CD4-positive, alpha-beta T cell (primary cell): ENCODE data around the gene TRIP11. TPM values are rescaled to one million over a fixed set of nuclear protein-coding genes. Genes with fewer than 3 reads are reported as not detected.

Experiments used
- ATAC-seq: fragments of 200-7000 bp; cut with Tn5 transposase; one replicate; pipeline ENCODE4 v1.10.0; 2022; ENCODE audit warnings: mild to moderate bottlenecking; ENCODE audit not compliant: poor library complexity
- CTCF ChIA-PET: fragments of 350-600 bp; sonication (Branson Sonifier 250); formaldehyde crosslinking; loops from one replicate; lab custom pipeline; 2021; ENCODE audit warnings: antibody characterized with exemption, inconsistent platforms; lab: Charles Lee
- POLR2A ChIA-PET: fragments of 350-600 bp; sonication (Branson Sonifier 250); formaldehyde crosslinking; loops from one replicate; lab custom pipeline; 2021; ENCODE audit warnings: antibody characterized with exemption, inconsistent platforms; lab: Charles Lee
- DNase-seq, 14 experiments: peaks; one replicate each; pipeline ENCODE4 v3.0.0-alpha.2; 2013 to 2020; ENCODE audit warnings: mixed read lengths in 2 of 14
- H3K27ac ChIP-seq, 2 donors: one replicate each; pipeline versions ENCODE4 v1.5.1 to v1.7.0; 2013; ENCODE audit warnings: low read length in 2 of 2, low read depth in 1 of 2, mild to moderate bottlenecking in 1 of 2
- H3K27me3 ChIP-seq, 2 experiments: 1 replicate in 1 of 2; 2 replicates in 1 of 2; pipeline versions ENCODE4 v1.6.1 to v1.7.0; 2013; ENCODE audit warnings: low read length in 2 of 2, control low read depth in 1 of 2, mild to moderate bottlenecking in 1 of 2, moderate library complexity in 1 of 2; ENCODE audit not compliant: insufficient read depth in 2 of 2, control insufficient read depth in 1 of 2
- H3K36me3 ChIP-seq: one replicate; pipeline ENCODE4 v1.6.1; 2013; ENCODE audit warnings: low read length, control low read depth; ENCODE audit not compliant: insufficient read depth
- H3K4me1 ChIP-seq: one replicate; pipeline ENCODE4 v1.6.1; 2013; ENCODE audit warnings: low read length, control low read depth; ENCODE audit not compliant: insufficient read depth
- H3K4me3 ChIP-seq: one replicate; pipeline ENCODE4 v1.5.1; 2013; ENCODE audit warnings: mild to moderate bottlenecking, low read length, moderate library complexity
- H3K9me3 ChIP-seq, 2 experiments: 1 replicate in 1 of 2; 2 replicates in 1 of 2; pipeline versions ENCODE4 v1.6.1 to v1.7.0; 2013; ENCODE audit warnings: low read length in 2 of 2, mild to moderate bottlenecking in 2 of 2, control low read depth in 1 of 2, moderate library complexity in 1 of 2; ENCODE audit not compliant: control insufficient read depth in 1 of 2, insufficient read depth in 1 of 2
- H3K27ac Mint-ChIP-seq: one replicate; pipeline ENCODE4 v1.8.0; 2020; ENCODE audit warnings: mixed read lengths
- H3K27me3 Mint-ChIP-seq: one replicate; pipeline ENCODE4 v1.8.0; 2021; ENCODE audit warnings: mixed read lengths
- H3K36me3 Mint-ChIP-seq: one replicate; pipeline ENCODE4 v1.8.0; 2021; ENCODE audit warnings: low read depth, mixed read lengths
- H3K4me1 Mint-ChIP-seq: one replicate; pipeline ENCODE4 v1.8.0; 2021; ENCODE audit warnings: low read depth, mixed read lengths
- H3K4me3 Mint-ChIP-seq: one replicate; pipeline ENCODE4 v1.8.0; 2020; ENCODE audit warnings: mild to moderate bottlenecking, mixed read lengths
- H3K9me3 Mint-ChIP-seq: one replicate; pipeline ENCODE4 v1.8.0; 2020; ENCODE audit warnings: mixed read lengths
- intact Hi-C, 2 experiments: fragments of 100-400 bp; cut with DNase I in 1 of 2; cut with micrococcal nuclease in 1 of 2; formaldehyde crosslinking; loops; one replicate each; pipeline versions ENCODE4 v1.15.1 to v1.9.0; 2023 to 2025; cut with DNase I, micrococcal nuclease
- total RNA-seq, 174 experiments: library from RNA in 2 of 174; stranded (reverse) in 2 of 174; gene quantifications; one replicate each; pipeline ENCODE4 v1.2.3 and lab custom pipeline; 2021 to 2026
- TF ChIP-seq, protein P1 (sequence below): fragments of 200-600 bp; IDR thresholded peaks from one replicate; pipeline ENCODE4 v1.8.0; 2022; ENCODE audit warnings: antibody characterized with exemption, mild to moderate bottlenecking

TRIP11 gene
- total RNA-seq, 2 experiments from 2014 or later, result 30.0 to 31.2 TPM

DNA sequence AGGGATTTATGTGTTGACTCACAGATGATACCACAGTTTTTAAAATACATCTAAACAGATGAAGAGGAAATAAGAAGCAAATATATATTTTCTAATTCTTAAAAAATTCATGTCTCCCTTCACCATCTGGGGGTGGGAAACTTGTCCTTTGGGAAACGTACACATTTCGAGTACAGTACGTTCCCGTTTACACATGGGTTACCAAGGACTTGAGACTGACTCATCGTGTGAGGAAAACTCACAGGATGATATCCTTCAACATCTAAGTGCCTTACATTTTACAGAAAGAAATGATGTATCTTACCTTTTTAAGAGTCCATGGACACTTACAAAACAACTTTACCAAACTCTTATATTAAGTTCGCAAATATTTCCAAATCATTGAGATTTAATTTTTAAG lies 76.4 kb downstream of the TRIP11 start:
- Histone ChIP-seq H3K9me3 (no peaks in the 10 kb centered on the region), H3K36me3 (no peaks in the 10 kb centered on the region), H3K4me3 (no peak overlapping the region), H3K27me3 (no peaks in the 10 kb centered on the region), H3K4me1 (no peaks in the 10 kb centered on the region), H3K27ac (no peak overlapping the region)
- intact Hi-C loops, result no loop called here
- Mint-ChIP-seq H3K27me3 (no peaks in the 10 kb centered on the region), H3K4me1 (peaks cover 5% of the 10 kb centered on the region), H3K27ac (no peak overlapping the region), H3K9me3 (no peaks in the 10 kb centered on the region), H3K4me3 (no peak overlapping the region), H3K36me3 (peaks cover 14% of the 10 kb centered on the region)
- ChIA-PET CTCF (no interaction called here), POLR2A (no interaction called here)
- TF ChIP-seq, protein P1, sequence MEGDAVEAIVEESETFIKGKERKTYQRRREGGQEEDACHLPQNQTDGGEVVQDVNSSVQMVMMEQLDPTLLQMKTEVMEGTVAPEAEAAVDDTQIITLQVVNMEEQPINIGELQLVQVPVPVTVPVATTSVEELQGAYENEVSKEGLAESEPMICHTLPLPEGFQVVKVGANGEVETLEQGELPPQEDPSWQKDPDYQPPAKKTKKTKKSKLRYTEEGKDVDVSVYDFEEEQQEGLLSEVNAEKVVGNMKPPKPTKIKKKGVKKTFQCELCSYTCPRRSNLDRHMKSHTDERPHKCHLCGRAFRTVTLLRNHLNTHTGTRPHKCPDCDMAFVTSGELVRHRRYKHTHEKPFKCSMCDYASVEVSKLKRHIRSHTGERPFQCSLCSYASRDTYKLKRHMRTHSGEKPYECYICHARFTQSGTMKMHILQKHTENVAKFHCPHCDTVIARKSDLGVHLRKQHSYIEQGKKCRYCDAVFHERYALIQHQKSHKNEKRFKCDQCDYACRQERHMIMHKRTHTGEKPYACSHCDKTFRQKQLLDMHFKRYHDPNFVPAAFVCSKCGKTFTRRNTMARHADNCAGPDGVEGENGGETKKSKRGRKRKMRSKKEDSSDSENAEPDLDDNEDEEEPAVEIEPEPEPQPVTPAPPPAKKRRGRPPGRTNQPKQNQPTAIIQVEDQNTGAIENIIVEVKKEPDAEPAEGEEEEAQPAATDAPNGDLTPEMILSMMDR, result no peak
- DNase-seq (no peak), ATAC-seq (no peak)

DNA sequence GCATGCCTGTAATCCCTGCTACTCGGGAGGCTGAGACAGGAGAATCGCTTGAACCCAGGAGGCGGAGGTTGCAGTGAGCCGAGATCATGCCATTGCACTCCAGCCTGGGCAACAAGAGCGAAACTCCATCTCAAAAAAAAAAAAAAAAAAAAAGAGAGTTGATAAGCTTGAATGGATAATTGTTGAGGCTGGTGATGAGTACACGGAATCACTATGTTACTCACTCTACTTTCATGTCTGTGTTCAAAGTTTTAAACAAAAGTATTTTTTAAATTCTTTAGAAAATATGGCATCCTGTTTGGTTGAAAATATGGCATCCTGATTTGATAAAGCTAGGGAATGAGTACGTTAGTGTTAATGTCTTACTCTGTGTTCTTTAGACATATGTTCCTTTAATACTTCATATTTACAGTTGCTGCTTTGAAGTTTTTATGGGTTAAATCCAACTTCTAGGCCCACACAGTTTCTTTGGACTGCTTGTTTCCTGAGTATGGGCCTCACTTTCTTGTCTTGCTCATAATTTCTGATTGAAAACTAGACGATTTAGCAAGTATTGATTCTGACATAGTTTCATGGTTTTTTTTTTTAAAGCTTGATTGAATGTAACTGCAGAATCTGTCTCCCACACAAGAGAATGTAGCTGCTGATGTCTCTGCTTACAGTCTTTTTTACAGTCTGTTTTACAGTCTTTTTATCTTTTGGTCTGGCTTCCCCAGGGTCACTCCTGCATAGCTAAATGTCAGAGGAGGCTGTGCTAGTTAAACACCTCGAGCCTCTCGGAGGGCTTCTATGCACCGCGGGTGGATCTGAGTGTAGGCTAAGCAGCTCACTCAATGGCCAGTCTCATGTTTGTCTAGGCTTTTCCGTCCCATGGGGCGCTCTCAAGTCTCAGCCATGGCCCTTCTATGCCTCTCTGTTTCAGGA lies 78.3 kb downstream of the TRIP11 start:
- POLR2A ChIA-PET, result no interaction called here
- H3K27ac Mint-ChIP-seq, result no peak overlapping the region

DNA sequence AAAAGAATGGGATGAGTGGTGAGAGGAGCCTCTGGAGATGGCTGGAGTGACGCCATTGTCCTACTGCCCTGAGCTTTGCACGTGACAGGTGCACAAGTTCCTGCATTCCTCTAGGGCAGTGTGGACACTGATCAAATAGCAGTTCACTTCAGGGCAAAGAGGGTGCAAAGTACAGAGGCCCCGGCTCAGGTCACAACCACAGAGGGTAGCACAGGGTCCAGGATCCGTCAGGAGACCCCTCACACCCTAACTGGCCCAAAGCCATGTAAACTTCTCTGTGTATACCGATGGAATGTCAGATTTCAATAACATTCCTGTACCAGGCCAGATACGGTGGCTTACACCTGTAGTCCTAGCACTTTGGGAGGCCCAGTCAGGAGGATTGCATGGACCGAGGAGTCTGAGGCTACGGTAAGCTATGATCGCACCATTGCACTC lies 82.0 kb downstream of the TRIP11 start:
- H3K36me3 ChIP-seq, result no peaks in the 10 kb centered on the region
- no peak overlapping the region for H3K27ac Mint-ChIP-seq
- H3K27ac ChIP-seq, result no peak overlapping the region
- no peaks in the 10 kb centered on the region for H3K9me3 ChIP-seq
- no peaks in the 10 kb centered on the region for H3K4me1 ChIP-seq
- H3K4me1 Mint-ChIP-seq, result no peaks in the 10 kb centered on the region
- no peaks in the 10 kb centered on the region for H3K36me3 Mint-ChIP-seq
- H3K27me3 Mint-ChIP-seq, result peaks cover 5% of the 10 kb centered on the region
- intact Hi-C loops, result no loop called here
- no peak overlapping the region for H3K4me3 ChIP-seq
- no peak overlapping the region for H3K4me3 Mint-ChIP-seq
- peaks cover 0 to 2% of the 10 kb centered on the region in 2 experiments for H3K27me3 ChIP-seq
- CTCF ChIA-PET, result no interaction called here
- POLR2A ChIA-PET, result no interaction called here
- ATAC-seq (no peak), DNase-seq (no peak)
- no peaks in the 10 kb centered on the region for H3K9me3 Mint-ChIP-seq
- TF ChIP-seq, protein P1, result no peak

More for the DNA sequence above, 78.3 kb downstream of the TRIP11 start:
- H3K4me3 ChIP-seq, result no peak overlapping the region
- H3K4me1 ChIP-seq, result no peaks in the 10 kb centered on the region
- CTCF ChIA-PET, result interaction anchor here (0.6 kb wide), 1 partner anchor 111 kb away, joined by 4 read pairs; no protein-coding TSS in a partner anchor
- Mint-ChIP-seq H3K4me3 (no peak overlapping the region), H3K4me1 (no peaks in the 10 kb centered on the region), H3K27me3 (peaks cover 5% of the 10 kb centered on the region), H3K9me3 (no peaks in the 10 kb centered on the region), H3K36me3 (no peaks in the 10 kb centered on the region)
- H3K9me3 ChIP-seq, result no peaks in the 10 kb centered on the region
- TF ChIP-seq, protein P1, result no peak
- intact Hi-C loops, result no loop called here
- no peak for ATAC-seq
- no peak for DNase-seq
- peaks cover 0 to 2% of the 10 kb centered on the region in 2 experiments for H3K27me3 ChIP-seq
- no peak overlapping the region for H3K27ac ChIP-seq
- no peaks in the 10 kb centered on the region for H3K36me3 ChIP-seq
